HEK293T (cell line): Measurements from ENCODE around the gene RRAGC.

Experiments
- CTCF ChIA-PET: fragments of 350-600 bp; formaldehyde crosslinking; extraction: SDS; loops from one replicate; lab custom pipeline; 2021; ENCODE audit warnings: antibody characterized with exemption, inconsistent platforms; lab: Yijun Ruan, JAX
- POLR2A ChIA-PET: fragments of 350-600 bp; formaldehyde crosslinking; extraction: SDS; loops from one replicate; lab custom pipeline; 2020; ENCODE audit warnings: antibody characterized with exemption, inconsistent platforms; lab: Yijun Ruan, JAX
- DNase-seq: peaks from one replicate; pipeline ENCODE4 v3.0.0; 2012; ENCODE audit warnings: mixed read lengths; ENCODE audit errors: extremely low spot score
- ARNT ChIP-seq: fragments of 450-650 bp; IDR thresholded peaks from 2 replicates; pipeline ENCODE4 v1.6.1; 2017; ENCODE audit warnings: mild to moderate bottlenecking
- BHLHE40 ChIP-seq: fragments of 450-650 bp; IDR thresholded peaks from 2 replicates; pipeline ENCODE4 v1.6.1; 2016; ENCODE audit warnings: mild to moderate bottlenecking, moderate library complexity, borderline replicate concordance
- CTBP1 ChIP-seq: fragments of 450-650 bp; IDR thresholded peaks from 2 replicates; pipeline ENCODE4 v1.6.1; 2016; ENCODE audit warnings: borderline replicate concordance
- ELF4 ChIP-seq: fragments of 450-650 bp; IDR thresholded peaks from 2 replicates; pipeline ENCODE4 v1.6.1; 2017; ENCODE audit warnings: antibody characterized with exemption
- FOXA1 ChIP-seq: fragments of 450-650 bp; IDR thresholded peaks from 2 replicates; pipeline ENCODE4 v1.6.1; 2016; ENCODE audit warnings: mild to moderate bottlenecking
- FOXK2 ChIP-seq: fragments of 450-650 bp; IDR thresholded peaks from 2 replicates; pipeline ENCODE4 v1.6.1; 2016; ENCODE audit warnings: mild to moderate bottlenecking
- FOXM1 ChIP-seq: fragments of 450-650 bp; IDR thresholded peaks from 2 replicates; pipeline ENCODE4 v1.6.1; 2017; ENCODE audit warnings: mild to moderate bottlenecking, borderline replicate concordance
- HDGF ChIP-seq: fragments of 450-650 bp; IDR thresholded peaks from 2 replicates; pipeline ENCODE4 v1.6.1; 2017; ENCODE audit warnings: antibody characterized with exemption, borderline replicate concordance
- L3MBTL2 ChIP-seq: fragments of 450-650 bp; conservative IDR thresholded peaks from 2 replicates; pipeline ENCODE4 v1.6.1; 2016; ENCODE audit warnings: mild to moderate bottlenecking
- LEF1 ChIP-seq: fragments of 450-650 bp; IDR thresholded peaks from 2 replicates; pipeline ENCODE4 v1.6.1; 2017; ENCODE audit warnings: mild to moderate bottlenecking, borderline replicate concordance
- NFRKB ChIP-seq: fragments of 450-650 bp; IDR thresholded peaks from 2 replicates; pipeline ENCODE4 v1.6.1; 2016; ENCODE audit warnings: mild to moderate bottlenecking, moderate library complexity
- SP1 ChIP-seq: fragments of 450-650 bp; IDR thresholded peaks from 2 replicates; pipeline ENCODE4 v1.6.1; 2017
- SUZ12 ChIP-seq: fragments of 450-650 bp; IDR thresholded peaks from 2 replicates; pipeline ENCODE4 v1.6.1; 2016; ENCODE audit warnings: mild to moderate bottlenecking
- TARDBP ChIP-seq: fragments of 450-650 bp; IDR thresholded peaks from 2 replicates; pipeline ENCODE4 v1.6.1; 2016
- ZNF384 ChIP-seq: fragments of 450-650 bp; IDR thresholded peaks from 2 replicates; pipeline ENCODE4 v1.6.1; 2016
- TF ChIP-seq, protein P1 (sequence below): fragments of 450-650 bp; IDR thresholded peaks from 2 replicates; pipeline ENCODE4 v1.6.1; 2016

The RRAGC gene

DNA sequence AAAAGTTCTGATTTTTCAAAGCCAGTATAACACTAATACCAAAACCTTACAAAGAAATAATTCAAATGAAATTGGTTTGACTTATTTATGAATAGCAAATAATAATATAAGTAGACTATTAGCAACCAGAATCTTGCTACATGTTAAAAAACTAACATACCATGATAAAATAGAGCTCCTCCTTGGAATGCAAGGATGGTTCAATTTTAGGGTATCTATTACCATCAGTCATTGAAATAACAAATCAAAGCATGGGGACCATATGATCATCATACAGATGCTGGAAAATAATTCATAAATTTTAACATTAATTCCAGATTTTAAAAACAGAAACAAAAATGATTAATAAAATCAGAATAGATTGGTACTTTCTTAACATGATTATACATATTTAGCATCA is 66.3 kb downstream of the RRAGC start:
- DNase-seq, result no peak
- TF ChIP-seq ZNF384 (no peak), FOXA1 (no peak), TARDBP (no peak), SUZ12 (no peak), CTBP1 (no peak), ELF4 (no peak)
- TF ChIP-seq, protein P1, sequence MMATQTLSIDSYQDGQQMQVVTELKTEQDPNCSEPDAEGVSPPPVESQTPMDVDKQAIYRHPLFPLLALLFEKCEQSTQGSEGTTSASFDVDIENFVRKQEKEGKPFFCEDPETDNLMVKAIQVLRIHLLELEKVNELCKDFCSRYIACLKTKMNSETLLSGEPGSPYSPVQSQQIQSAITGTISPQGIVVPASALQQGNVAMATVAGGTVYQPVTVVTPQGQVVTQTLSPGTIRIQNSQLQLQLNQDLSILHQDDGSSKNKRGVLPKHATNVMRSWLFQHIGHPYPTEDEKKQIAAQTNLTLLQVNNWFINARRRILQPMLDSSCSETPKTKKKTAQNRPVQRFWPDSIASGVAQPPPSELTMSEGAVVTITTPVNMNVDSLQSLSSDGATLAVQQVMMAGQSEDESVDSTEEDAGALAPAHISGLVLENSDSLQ, result no peak
- CTCF ChIA-PET, result no interaction called here
- POLR2A ChIA-PET, result no interaction called here

DNA sequence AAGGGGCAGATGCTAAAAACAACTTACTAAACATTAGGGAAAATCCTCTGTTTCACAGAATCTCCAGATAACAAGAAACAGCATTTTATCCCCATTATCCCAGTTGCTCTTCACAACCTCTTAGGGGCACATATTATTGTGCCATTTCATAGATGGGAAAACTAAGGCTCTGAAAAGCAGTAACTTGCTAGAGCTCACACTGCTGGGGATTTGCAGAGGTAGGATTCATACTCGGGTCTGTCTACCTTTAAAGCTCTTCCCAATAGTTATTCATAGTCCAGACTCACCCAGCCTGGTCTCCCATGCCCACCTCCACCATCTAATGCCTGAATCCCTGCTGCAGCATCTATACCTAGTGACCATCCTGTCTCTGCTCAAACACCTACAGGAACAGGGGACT is 67.7 kb downstream of the RRAGC start:
- ChIA-PET CTCF (no interaction called here), POLR2A (no interaction called here)
- TF ChIP-seq BHLHE40 (no peak), NFRKB (no peak), FOXK2 (no peak), ELF4 (no peak), ARNT (no peak), HDGF (no peak), LEF1 (no peak), L3MBTL2 (no peak)
- TF ChIP-seq, protein P1, result no peak
- DNase-seq, result no peak

DNA sequence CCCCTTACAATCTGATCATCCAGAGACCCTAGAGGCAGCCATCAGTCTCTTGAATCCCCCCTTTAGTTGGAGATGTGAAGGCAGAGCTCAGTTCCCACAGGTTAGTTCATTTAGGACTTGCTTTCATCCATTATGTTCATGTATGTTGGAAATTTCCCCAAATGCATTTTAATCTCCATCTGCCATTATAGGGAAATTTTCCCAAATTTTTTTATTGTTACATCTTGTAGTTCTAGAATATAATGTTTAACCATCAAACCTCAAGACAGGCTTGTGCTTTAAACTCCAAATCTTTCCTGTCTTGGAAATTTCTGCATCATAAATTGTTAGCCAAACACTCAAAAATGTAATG is 68.4 kb downstream of the RRAGC start:
- no peak for DNase-seq
- CTCF ChIA-PET, result interaction anchor here (0.6 kb wide), 1 partner anchor 15 kb away, joined by 3 read pairs; no protein-coding TSS in a partner anchor
- POLR2A ChIA-PET, result no interaction called here
- TF ChIP-seq FOXA1 (no peak), ARNT (no peak), LEF1 (no peak), FOXM1 (no peak), HDGF (no peak), NFRKB (no peak), CTBP1 (no peak), ZNF384 (no peak), ELF4 (no peak)

DNA sequence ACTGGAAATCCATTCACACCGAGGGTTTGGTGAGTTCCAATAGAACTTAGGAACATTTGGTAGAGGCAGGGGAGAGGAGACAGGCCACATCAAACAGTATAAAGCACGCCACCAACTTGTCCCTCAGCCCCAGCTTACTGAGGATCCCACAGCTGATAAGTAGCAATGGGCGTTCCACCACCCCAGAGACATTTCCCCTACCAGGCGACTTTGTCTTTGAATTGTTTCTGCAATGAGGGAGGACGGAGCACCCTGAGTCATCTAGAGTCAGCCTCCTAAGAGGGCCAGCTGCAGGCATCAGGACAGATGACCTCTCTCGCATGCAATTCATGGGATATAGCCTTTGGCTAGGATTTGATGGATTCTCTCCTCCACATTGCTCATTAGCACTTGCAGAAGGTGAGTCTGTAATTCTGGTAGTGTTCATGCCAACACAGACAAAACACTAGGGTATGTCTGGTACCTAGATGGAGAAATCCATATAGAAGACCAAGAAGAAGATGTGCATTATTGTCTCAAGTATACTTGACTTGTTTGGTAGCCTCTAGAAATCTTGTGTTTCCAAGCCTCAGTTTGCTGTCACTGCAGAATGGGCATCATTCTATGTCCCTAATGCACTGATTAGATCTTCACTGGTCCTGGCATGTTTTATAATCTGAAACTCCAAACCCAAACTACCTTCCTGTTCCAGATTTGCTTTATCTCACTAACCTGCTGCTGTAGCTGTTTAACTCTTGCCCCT is 69.0 kb downstream of the RRAGC start:
- TF ChIP-seq ARNT (no peak), FOXK2 (no peak), SP1 (no peak), FOXA1 (no peak), BHLHE40 (no peak), SUZ12 (no peak), L3MBTL2 (no peak), CTBP1 (no peak), HDGF (no peak), TARDBP (no peak)
- TF ChIP-seq, protein P1, result no peak
- ChIA-PET POLR2A (interaction anchor here (0.5 to 1.5 kb wide), 3 partner anchors 9 to 633 kb away, joined by 3 to 4 read pairs (median 3); no protein-coding TSS in a partner anchor), CTCF (interaction anchor here (0.6 kb wide), 1 partner anchor 16 kb away, joined by 3 read pairs; no protein-coding TSS in a partner anchor)
- DNase-seq, result no peak

DNA sequence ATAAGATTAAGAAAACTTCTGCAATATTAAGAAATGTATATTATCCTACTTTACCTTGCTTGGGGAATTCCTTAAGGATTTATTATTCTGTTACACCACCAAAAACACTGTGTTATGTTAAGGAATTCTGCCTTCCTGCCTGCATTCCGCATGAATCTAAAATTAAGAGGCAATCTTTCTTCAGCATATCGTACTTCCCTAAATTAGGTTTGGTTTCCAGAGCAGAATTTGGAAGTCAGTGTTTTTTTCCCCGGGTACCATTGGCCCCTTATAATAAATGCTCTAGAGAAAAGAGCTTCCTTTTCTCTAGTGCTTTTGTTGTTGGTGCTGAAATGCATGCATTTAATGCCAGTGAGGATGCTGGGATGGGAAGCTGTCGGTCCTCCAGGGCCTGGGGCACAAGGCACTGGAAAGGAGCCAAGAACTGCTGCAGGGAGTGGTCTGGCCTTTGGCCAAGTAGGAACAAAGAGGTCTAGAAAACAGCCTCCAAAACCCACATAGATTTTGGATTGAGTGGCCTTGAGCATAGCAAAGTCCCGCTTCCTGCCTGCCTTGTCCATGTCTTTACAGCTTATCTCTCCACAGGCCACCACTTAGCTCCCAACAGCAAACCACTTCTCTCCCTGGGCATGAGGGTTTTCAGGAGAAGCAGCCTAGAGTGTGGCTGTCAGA is 69.9 kb downstream of the RRAGC start:
- TF ChIP-seq NFRKB (no peak), FOXA1 (no peak), FOXM1 (no peak), ARNT (peak; percentile 53; the same call in 1 of the 2 replicates), BHLHE40 (no peak), SP1 (no peak)
- POLR2A ChIA-PET, result interaction anchor here (1.0 to 1.5 kb wide), 3 partner anchors 10 to 12 kb away, joined by 3 to 6 read pairs (median 4); no protein-coding TSS in a partner anchor
- peak; percentile 45 for DNase-seq
- CTCF ChIA-PET, result interaction anchor here (0.8 kb wide), 1 partner anchor 225 kb away, joined by 3 read pairs; no protein-coding TSS in a partner anchor

DNA sequence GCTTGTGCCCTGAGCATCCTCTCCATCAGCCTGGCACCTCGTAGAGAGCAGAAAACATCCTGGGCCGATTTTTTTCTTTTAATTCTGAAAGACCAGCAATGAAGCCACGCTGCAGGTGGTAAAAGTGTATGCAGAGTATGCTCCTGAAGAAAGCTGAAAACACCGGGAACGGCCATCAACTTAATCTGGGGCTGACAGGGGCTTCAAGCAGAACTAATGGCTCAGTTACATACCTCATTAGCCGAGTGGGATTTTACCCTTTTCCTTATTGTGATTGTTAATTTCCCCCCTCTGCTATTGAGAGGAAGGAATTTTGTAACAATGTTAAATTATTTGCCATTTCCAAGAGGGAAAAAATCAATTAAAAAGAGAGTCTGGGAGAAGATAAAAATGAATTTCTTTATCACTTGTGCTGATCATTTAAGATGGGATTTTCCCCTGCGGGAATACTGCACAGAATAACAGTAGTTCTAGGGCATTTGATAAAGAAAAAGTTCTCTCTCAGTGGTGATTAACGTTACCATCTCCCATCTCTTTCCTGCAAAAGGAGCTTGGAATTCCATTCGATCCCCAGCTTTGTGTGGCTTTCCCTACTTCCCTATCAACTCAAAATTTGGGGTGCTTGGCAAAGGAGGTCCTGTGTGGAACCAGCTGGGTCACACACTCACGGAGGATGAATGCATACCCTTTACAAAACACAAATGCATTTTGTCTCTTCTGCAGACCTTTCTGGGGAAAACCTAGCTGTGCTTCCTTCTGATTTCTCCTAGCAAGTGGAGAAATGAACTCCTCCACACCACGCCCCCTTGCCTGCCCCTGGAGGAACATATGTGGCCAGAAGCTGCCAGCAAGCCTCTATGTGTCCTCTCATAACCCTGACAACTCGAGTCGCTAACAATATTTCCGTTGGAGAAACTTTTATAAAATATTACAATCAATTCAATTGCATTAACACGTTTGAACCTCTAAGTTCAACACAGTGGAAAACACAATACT is 70.9 kb downstream of the RRAGC start:
- TF ChIP-seq FOXK2 (no peak), SP1 (no peak)
- ChIA-PET CTCF (interaction anchor here (1.2 kb wide), 1 partner anchor 14 kb away, joined by 4 read pairs; no protein-coding TSS in a partner anchor), POLR2A (interaction anchor here (1.5 kb wide), 2 partner anchors 11 to 13 kb away, joined by 4 to 6 read pairs; no protein-coding TSS in a partner anchor)
- DNase-seq, result no peak
